ENCODE measurements around the gene GIPC3.
"Not testable (repeated sequence)": the region's sequence is repeated elsewhere in the genome, so short reads cannot be mapped to it uniquely, and the experiment has no call there.

GIPC3 gene

GRCh38 chr19:3550947-3551791, 34.1 kb upstream of the GIPC3 start:
- no peak for FAIRE-seq

- no peak for FAIRE-seq
Observed at GRCh38 chr19:3551792-3552095, 33.5 kb upstream of the GIPC3 start.

DNA sequence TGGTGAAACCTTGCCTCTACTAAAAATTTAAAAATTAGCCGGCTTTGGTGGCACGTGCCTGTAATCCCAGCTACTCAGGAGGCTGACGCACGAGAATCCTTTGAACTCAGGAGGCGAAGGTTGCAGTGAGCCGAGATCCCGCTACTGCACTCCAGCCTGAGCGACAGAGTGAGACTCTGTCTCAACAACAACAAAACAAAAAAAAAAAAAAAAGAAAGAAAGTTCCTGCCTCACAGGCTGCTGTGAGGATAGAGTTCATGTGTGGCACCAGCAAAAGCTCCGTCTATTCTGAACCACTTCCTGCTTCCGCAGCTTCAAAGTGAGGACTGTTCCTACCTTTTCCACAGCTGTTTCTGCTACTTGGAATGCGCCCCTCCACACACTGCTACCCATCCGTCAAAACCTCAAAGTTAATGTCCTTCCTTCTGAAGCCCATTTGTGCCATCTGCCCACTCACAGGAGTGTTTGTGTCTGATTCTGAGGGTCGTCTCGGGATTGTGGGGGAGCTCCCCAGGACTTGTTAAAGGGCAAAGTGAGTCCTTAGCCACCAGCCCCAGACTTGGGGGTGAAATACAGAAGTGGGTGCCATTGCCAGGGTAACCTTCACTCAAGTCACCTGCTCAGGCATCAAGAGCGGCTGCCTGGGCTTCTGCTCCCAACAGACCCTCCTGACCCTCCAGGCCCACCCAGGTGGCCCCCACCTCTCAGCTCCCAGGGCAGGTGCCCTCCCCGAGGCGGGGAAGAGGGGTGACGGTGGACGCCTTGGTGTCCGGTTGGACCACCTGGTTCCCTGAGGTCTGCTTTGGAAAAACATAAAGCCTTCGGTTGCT, 30.8 kb upstream of the GIPC3 start:
- no peak for FAIRE-seq

DNA sequence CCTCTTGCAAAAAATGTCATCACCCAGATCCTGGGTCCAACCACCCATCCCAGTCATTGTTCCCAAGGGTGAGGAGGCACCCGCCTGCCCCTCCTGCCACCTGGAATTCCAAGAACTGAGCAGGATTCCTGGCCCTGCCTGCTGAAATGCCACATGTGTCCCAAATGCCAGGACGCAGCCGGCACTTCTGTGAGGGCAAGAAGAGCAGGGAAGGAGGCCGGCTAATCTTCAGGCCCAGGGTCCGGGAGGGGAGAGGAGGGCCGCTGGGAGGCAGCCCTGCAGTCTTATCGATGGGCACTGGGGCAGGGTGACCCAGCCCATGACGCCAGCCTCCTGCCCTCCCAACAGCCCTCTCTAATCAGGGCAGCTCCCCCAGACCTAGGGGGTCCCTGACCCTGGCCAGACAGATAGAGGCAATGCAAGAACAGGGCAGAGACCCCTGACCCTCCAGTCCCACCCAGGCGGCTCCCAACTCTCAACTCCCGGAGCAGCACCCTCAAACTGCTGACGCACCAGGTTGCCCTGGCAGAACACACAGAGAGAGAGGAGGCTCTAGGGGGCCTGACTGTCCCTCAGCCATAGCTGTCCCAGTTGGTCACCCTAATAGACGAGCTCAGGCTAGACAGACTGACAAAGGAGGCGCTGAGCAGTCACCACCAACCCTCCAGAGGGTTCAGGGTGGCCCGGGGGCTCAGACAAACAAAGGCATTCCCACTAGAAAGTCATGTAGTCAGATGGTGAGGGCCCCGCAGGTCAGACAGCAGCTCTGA, 29.4 kb upstream of the GIPC3 start:
- FAIRE-seq = no peak

DNA sequence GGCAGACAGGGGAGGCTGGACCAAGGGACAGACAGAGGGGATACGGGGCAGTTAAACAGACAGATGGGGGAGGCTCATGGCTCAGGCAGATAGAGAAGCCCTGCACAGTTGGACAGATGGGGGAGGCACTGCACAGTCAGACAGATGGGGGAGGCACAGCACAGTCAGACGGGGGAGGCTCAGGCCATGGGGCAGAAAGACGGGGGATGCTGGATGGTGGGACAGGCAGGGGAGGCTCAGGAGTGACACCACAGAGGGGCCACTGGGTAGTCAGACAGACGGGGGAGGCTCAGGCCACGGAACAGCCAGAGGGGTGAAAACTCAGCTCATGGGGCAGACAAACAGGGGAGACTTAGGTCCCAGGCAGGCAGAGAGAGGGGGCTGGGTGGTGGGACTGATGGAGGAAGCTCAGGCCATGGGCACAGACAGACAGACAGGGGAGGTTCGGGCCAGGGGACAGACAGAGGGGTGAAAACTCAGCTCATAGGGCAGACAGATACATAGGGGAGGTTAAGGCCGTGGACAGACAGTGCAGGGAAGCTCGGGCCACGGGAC, 28.8 kb upstream of the GIPC3 start:
- FAIRE-seq = no peak

GRCh38 chr19:3556978-3557460, 28.3 kb upstream of the GIPC3 start:
- no peak for FAIRE-seq

- FAIRE-seq = peak; percentile 48
Observed at GRCh38 chr19:3557461-3558248, 27.6 kb upstream of the GIPC3 start, which contains the start of gene MFSD12. MFSD12 (minus strand) TSS chr19:3557586; CDS start chr19:3557403, 183 bp downstream.

GRCh38 chr19:3563709-3564524, 21.4 kb upstream of the GIPC3 start:
- FAIRE-seq = no peak

- no peak for FAIRE-seq
Observed at GRCh38 chr19:3565139-3565538, 20.1 kb upstream of the GIPC3 start.

DNA sequence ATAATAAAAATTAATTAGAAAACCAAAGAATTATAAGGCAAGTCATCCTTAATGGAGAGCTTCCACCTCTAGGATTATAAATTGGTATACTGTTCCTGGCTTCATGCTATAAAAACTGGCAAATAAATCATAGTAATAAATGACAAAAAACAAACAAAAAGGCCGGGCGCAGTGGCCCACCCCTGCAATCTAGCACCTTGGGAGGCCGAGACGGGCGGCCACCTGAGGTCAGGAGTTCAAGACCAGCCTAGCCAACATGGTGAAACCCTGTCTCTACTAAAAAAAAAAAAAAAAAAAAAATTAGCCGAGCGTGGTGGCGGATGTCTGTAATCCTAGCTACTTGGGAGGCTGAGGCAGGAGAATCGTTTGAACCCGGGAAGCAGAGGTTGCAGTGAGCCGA, 15.2 kb upstream of the GIPC3 start:
- FAIRE-seq = not testable (repeated sequence)

DNA sequence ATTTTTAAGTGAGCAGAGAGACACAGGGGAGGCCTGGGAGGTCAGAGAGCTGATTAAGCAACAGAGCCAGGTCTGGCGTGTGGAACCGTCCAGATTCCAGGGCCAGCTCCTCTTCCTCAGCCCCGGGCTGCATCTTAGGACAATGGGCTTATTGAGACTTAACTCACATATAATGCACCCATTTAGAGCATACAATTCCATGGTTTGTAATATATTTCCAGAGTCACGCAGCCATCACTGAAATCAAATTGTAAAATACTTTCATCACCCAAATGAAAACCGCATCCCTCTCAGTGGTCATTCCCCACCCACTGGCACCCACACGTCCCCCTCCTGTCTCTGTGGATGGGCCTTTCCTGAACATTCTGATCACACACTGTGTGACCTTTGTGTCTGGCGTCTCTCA, 14.7 kb upstream of the GIPC3 start:
- peak; percentile 64 for FAIRE-seq

GRCh38 chr19:3572132-3572854, 13.0 kb upstream of the GIPC3 start:
- FAIRE-seq = peak; percentile 98

GRCh38 chr19:3572855-3573161, 12.5 kb upstream of the GIPC3 start, which contains the start of gene HMG20B:
HMG20B (plus strand) TSS chr19:3572944; CDS start chr19:3573310, 366 bp downstream.
- FAIRE-seq = no peak

DNA sequence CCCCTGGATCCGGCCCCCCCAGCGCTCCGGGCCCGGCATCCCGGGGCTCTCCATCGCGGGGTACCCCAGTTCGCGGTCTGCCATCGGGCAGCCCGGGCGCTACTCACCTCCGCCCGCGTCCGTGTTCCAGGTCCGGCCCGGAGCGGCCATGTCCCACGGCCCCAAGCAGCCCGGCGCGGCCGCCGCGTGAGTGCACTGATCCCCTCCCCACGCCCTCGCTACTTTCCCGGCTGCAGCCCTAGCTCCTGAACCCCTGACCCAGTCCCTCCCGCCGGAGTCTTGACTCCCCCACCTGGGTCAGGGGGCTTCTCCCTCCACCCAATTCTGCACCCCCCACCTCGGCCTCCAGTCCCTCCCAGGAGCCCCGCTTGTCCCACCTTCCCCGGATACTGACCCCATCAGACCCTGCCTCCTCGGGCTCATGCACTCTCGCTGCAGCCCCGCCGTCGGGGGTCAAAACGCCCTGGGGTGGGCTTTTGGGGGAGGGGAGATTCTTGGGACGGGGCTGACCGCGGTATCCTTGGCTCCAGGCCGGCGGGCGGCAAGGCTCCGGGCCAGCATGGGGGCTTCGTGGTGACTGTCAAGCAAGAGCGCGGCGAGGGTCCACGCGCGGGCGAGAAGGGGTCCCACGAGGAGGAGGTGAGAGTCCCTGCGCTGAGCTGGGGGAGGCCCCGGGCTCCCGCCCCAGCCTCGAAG, 12.0 kb upstream of the GIPC3 start:
- no peak for FAIRE-seq

GRCh38 chr19:3573858-3574637, 11.2 kb upstream of the GIPC3 start:
- peak; percentile 94 for FAIRE-seq

GRCh38 chr19:3575260-3575741, 10.0 kb upstream of the GIPC3 start:
- no peak for FAIRE-seq

DNA sequence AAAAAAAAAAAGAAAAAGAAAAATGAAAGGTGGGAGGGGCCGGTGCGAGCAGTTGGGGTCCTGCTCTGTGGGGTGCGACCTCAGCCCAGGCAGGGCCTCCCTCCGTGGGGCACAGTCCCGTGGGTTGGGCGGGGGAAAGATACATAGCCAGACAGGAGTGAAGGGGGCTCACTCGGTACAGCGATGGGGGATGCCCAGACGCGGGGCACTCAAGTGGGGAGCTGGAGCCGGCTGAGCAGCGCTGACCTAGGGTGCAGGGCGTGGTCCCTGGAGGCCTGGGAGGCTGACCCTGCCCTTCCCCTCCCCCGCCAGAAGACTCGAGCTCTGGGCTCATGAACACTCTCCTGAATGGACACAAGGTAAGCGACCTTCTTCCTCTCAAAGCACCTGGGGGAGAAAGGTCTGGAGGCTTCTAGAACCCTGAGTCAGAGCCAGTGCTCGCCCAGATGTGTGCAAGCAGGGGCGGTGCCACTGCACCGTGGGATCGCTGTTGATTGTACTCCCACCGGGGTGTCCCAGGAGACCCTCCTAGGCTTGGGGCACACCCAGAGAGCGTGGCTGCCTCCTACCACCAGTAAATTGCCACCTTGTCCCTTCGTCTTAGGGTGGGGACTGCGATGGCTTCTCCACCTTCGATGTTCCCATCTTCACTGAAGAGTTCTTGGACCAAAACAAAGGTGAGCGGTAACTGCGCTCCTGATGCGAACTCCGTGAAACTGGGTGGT, 9.2 kb upstream of the GIPC3 start:
- no peak for FAIRE-seq

Measured in A204.1 (cell line).